ENCODE results near the gene GLUD1. TPM values are rescaled to one million over a fixed set of nuclear protein-coding genes. Genes with fewer than 3 reads are reported as not detected.
"Not testable (repeated sequence)": the region's sequence is repeated elsewhere in the genome, so short reads cannot be mapped to it uniquely, and the experiment has no call there.

GLUD1 gene
- total RNA-seq, 1 donor from 2014 or later, result 120 TPM

- intact Hi-C loops (cut with DNase I), result no loop called here
- no peak for TF ChIP-seq CTCF (IDR thresholded peaks at IDR 0.05)
- Histone ChIP-seq H3K9me3 (no peaks in the 10 kb centered on the region), H3K36me3 (peaks cover 98% of the 10 kb centered on the region), H3K27ac (peak overlapping the region; percentile 32), H3K4me3 (no peak overlapping the region), H3K27me3 (no peaks in the 10 kb centered on the region), H3K4me1 (peaks cover 6% of the 10 kb centered on the region)
- ATAC-seq (no peak), DNase-seq (no peak)
These were observed 41.0 kb downstream of the GLUD1 start for GRCh38 chr10:87053577-87054181.

- Histone ChIP-seq H3K27me3 (no peaks in the 10 kb centered on the region), H3K9me3 (no peaks in the 10 kb centered on the region), H3K4me1 (peaks cover 6% of the 10 kb centered on the region), H3K36me3 (peaks cover 98% of the 10 kb centered on the region), H3K27ac (no peak overlapping the region), H3K4me3 (no peak overlapping the region)
- intact Hi-C loops (cut with DNase I), result no loop called here
- DNase-seq, result no peak
- no peak for TF ChIP-seq CTCF (IDR thresholded peaks at IDR 0.05)
- ATAC-seq, result peak; percentile 55
These were observed 41.5 kb downstream of the GLUD1 start for GRCh38 chr10:87053111-87053510.

DNA sequence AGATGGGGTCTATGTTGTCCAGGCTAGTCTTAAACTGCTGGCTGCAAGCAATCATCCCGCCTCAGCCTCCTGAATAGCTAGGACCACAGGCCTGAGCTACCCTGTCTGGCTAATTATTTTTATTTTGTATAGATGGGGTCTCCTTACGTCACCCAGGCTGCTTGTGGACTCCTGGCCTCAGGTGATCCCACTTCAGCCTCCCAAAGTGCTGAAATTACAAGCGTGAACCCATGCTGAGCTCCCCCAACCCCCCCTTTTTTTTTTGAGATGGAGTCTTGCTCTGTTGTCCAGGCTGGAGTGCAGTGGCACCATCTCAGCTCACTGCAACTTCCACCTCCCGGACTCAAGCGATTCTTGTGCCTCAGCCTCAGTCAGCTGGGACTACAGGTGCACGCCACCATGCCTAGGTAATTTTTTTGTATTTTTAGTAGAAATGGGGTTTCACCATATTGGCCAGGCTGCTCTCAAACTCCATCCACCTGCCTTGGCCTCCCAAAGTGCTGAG, 49.2 kb downstream of the GLUD1 start:
- H3K36me3 ChIP-seq, result peaks cover 44% of the 10 kb centered on the region
- no peaks in the 10 kb centered on the region for H3K4me1 ChIP-seq
- intact Hi-C loops (cut with DNase I), result no loop called here
- no peak for TF ChIP-seq CTCF (IDR thresholded peaks at IDR 0.05)
- H3K27ac ChIP-seq, result no peak overlapping the region
- ATAC-seq, result no peak
- no peak overlapping the region for H3K4me3 ChIP-seq
- no peak for DNase-seq
- H3K27me3 ChIP-seq, result no peaks in the 10 kb centered on the region
- H3K9me3 ChIP-seq, result no peaks in the 10 kb centered on the region

DNA sequence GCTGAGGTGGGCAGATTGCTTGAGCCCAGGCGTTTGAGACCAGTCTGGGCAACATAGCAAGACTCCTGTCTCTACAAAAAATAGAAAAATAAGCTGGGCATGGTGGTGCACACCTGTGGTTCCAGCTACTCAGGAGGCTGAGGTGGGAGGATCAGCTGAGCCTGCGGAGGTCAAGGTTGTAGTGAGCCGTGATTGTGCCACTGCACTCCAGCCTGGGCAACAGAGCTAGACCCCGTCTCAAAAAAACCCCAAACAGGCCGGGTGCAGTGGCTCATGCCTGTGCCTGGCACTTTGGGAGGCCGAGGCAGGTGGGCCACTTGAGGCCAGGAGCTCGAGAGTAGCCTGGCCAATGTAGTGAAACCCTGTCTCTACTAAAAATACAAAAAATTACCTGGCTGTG, 51.1 kb downstream of the GLUD1 start:
- intact Hi-C loops (cut with DNase I); H3K27me3 ChIP-seq; H3K4me1 ChIP-seq; H3K4me3 ChIP-seq; H3K9me3 ChIP-seq; H3K27ac ChIP-seq; DNase-seq; ATAC-seq: not testable (repeated sequence)
- peaks cover 25% of the 10 kb centered on the region for H3K36me3 ChIP-seq

GRCh38 chr10:87038786-87039185, 55.9 kb downstream of the GLUD1 start:
- intact Hi-C loops (cut with DNase I), result no loop called here
- no peak for TF ChIP-seq CTCF (IDR thresholded peaks at IDR 0.05)
- ATAC-seq (no peak), DNase-seq (no peak)
- no peaks in the 10 kb centered on the region for H3K27me3 ChIP-seq
- no peaks in the 10 kb centered on the region for H3K9me3 ChIP-seq
- H3K36me3 ChIP-seq, result no peaks in the 10 kb centered on the region
- H3K27ac ChIP-seq, result no peak overlapping the region
- H3K4me3 ChIP-seq, result no peak overlapping the region
- no peaks in the 10 kb centered on the region for H3K4me1 ChIP-seq

DNA sequence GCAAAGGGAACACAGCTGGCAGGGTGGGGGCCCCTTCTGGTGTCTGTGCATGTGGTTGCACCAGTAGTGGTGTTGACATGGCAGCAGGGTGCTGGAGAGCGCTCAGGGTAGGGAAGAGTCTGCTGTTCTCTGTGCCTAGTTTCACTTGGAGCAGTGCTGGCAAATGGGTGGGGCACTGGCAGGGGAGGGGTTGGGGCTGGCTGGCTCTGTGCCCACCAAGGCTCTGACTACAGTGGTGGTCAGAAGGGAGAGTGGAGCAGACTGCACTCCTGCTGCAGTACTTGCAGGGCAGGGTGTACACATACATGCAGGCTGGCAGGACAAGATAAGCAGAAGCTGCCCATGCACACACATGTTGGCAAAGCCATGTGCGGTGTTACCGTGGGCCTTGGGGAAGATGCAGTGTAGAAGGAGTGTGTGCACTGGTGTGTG, 56.3 kb downstream of the GLUD1 start:
- peak; percentile 47 for ATAC-seq
- no peak for DNase-seq

More for the DNA sequence above, 56.3 kb downstream of the GLUD1 start:
- Histone ChIP-seq H3K4me3 (no peak overlapping the region), H3K9me3 (no peaks in the 10 kb centered on the region), H3K36me3 (no peaks in the 10 kb centered on the region), H3K4me1 (no peaks in the 10 kb centered on the region), H3K27ac (no peak overlapping the region), H3K27me3 (no peaks in the 10 kb centered on the region)
- no peak for TF ChIP-seq CTCF (IDR thresholded peaks at IDR 0.05)
- intact Hi-C loops (cut with DNase I), result no loop called here
